Measurements from ENCODE around the gene DTHD1. TPM values are rescaled to one million over a fixed set of nuclear protein-coding genes. Genes with fewer than 3 reads are reported as not detected.
A peak's percentile ranks its signal among the peaks of the same experiment; 100 is the strongest.

The DTHD1 gene
- total and polyA plus RNA-seq, 2 donors from 2014 or later, result 1.4 TPM; not detected in 1

- Histone ChIP-seq H3K27ac (ENCODE audit: low read depth in 2 of 2, low read length in 2 of 2) (no peak overlapping the region), H3K4me3 (ENCODE audit: low read length in 3 of 3) (no peak overlapping the region), H3K36me3 (ENCODE audit: control insufficient read depth in 2 of 3, insufficient read depth in 3 of 3, low read length in 3 of 3) (no peaks in the 10 kb centered on the region), H3K4me1 (ENCODE audit: control insufficient read depth in 2 of 3, insufficient read depth in 2 of 3, low read depth in 1 of 3, low read length in 3 of 3) (peaks cover 0 to 8% (median 0%) of the 10 kb centered on the region in 3 donors), H3K9me3 (ENCODE audit: control insufficient read depth in 2 of 3, insufficient read depth in 1 of 3, low read length in 3 of 3) (no peaks in the 10 kb centered on the region), H3K9ac (ENCODE audit: low read length in 3 of 3) (no peak overlapping the region), H3K27me3 (ENCODE audit: control insufficient read depth, insufficient read depth, low read length) (no peaks in the 10 kb centered on the region)
- intact Hi-C loops (cut with DNase I), result no loop called here
- TF ChIP-seq, protein P1, sequence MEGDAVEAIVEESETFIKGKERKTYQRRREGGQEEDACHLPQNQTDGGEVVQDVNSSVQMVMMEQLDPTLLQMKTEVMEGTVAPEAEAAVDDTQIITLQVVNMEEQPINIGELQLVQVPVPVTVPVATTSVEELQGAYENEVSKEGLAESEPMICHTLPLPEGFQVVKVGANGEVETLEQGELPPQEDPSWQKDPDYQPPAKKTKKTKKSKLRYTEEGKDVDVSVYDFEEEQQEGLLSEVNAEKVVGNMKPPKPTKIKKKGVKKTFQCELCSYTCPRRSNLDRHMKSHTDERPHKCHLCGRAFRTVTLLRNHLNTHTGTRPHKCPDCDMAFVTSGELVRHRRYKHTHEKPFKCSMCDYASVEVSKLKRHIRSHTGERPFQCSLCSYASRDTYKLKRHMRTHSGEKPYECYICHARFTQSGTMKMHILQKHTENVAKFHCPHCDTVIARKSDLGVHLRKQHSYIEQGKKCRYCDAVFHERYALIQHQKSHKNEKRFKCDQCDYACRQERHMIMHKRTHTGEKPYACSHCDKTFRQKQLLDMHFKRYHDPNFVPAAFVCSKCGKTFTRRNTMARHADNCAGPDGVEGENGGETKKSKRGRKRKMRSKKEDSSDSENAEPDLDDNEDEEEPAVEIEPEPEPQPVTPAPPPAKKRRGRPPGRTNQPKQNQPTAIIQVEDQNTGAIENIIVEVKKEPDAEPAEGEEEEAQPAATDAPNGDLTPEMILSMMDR (IDR thresholded peaks at IDR 0.05; ENCODE audit: borderline replicate concordance, extremely low read depth, insufficient read depth), result no peak
- no peak for FAIRE-seq
- no peak for DNase-seq
Measured at GRCh38 chr4:36236159-36236558, 45.3 kb upstream of the DTHD1 start.

- TF ChIP-seq, protein P1 (IDR thresholded peaks at IDR 0.05; ENCODE audit: borderline replicate concordance, extremely low read depth, insufficient read depth), result no peak
- intact Hi-C loops (cut with DNase I), result no loop called here
- no peak for FAIRE-seq
Measured at GRCh38 chr4:36237366-36238313, 43.8 kb upstream of the DTHD1 start.

DNA sequence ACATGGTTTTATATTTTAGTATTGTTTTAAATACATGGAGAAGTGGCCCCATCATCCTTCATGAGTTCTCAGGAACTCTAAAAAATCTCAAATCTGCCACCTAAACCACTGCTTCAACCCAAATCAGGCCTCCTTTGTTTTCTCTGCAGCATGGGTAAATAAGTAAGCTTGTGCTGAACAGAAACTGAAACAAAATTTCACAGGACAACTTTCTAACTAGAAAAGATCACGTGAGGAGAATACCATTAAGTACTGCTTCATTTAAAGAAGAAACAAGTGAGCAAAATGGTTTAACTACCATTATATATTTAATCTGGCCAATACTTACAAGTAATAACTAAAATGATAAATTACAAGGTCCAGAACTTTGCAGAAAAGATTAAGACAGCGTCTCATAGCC lies 39.6 kb upstream of the DTHD1 start:
- intact Hi-C loops (cut with DNase I), result no loop called here
- H3K4me3 ChIP-seq (ENCODE audit: low read length in 3 of 3), result peak overlapping the region in 2 of 3 donors; percentile 76 to 88
- peaks cover 0 to 12% (median 0%) of the 10 kb centered on the region in 3 donors for H3K4me1 ChIP-seq (ENCODE audit: control insufficient read depth in 2 of 3, insufficient read depth in 2 of 3, low read depth in 1 of 3, low read length in 3 of 3)
- no peaks in the 10 kb centered on the region for H3K9me3 ChIP-seq (ENCODE audit: control insufficient read depth in 2 of 3, insufficient read depth in 1 of 3, low read length in 3 of 3)
- peak overlapping the region; percentile 35 to 42 for H3K27ac ChIP-seq (ENCODE audit: low read depth in 2 of 2, low read length in 2 of 2)
- no peaks in the 10 kb centered on the region for H3K27me3 ChIP-seq (ENCODE audit: control insufficient read depth, insufficient read depth, low read length)
- no peaks in the 10 kb centered on the region for H3K36me3 ChIP-seq (ENCODE audit: control insufficient read depth in 2 of 3, insufficient read depth in 3 of 3, low read length in 3 of 3)
- TF ChIP-seq, protein P1 (IDR thresholded peaks at IDR 0.05; ENCODE audit: borderline replicate concordance, extremely low read depth, insufficient read depth), result no peak
- FAIRE-seq, result peak; percentile 94
- DNase-seq, result peak in 1 of 5 donors; percentile 25
- H3K9ac ChIP-seq (ENCODE audit: low read length in 3 of 3), result peak overlapping the region in 1 of 3 donors; percentile 5

More at GRCh38 chr4:36237366-36238313, 43.8 kb upstream of the DTHD1 start:
- no peak for DNase-seq
- no peaks in the 10 kb centered on the region for H3K36me3 ChIP-seq (ENCODE audit: control insufficient read depth in 2 of 3, insufficient read depth in 3 of 3, low read length in 3 of 3)
- peaks cover 0 to 12% (median 0%) of the 10 kb centered on the region in 3 donors for H3K4me1 ChIP-seq (ENCODE audit: control insufficient read depth in 2 of 3, insufficient read depth in 2 of 3, low read depth in 1 of 3, low read length in 3 of 3)
- H3K9me3 ChIP-seq (ENCODE audit: control insufficient read depth in 2 of 3, insufficient read depth in 1 of 3, low read length in 3 of 3), result no peaks in the 10 kb centered on the region
- no peak overlapping the region for H3K27ac ChIP-seq (ENCODE audit: low read depth in 2 of 2, low read length in 2 of 2)
- H3K4me3 ChIP-seq (ENCODE audit: low read length in 3 of 3), result no peak overlapping the region
- H3K27me3 ChIP-seq (ENCODE audit: control insufficient read depth, insufficient read depth, low read length), result no peaks in the 10 kb centered on the region
- H3K9ac ChIP-seq (ENCODE audit: low read length in 3 of 3), result no peak overlapping the region

Measured in kidney (tissue), 14 donors.